NT2/D1 (cell line): Measurements from ENCODE around the gene TMEM238L.

ENCODE experiments used
- SUZ12 ChIP-seq: IDR thresholded peaks from 2 replicates; pipeline ENCODE4 v1.6.1; 2011; ENCODE audit not compliant: insufficient read length, insufficient read depth; ENCODE audit errors: extremely low read depth
- YY1 ChIP-seq: IDR thresholded peaks from 2 replicates; pipeline ENCODE4 v1.6.1; 2011; ENCODE audit not compliant: insufficient read length, insufficient read depth

DNA sequence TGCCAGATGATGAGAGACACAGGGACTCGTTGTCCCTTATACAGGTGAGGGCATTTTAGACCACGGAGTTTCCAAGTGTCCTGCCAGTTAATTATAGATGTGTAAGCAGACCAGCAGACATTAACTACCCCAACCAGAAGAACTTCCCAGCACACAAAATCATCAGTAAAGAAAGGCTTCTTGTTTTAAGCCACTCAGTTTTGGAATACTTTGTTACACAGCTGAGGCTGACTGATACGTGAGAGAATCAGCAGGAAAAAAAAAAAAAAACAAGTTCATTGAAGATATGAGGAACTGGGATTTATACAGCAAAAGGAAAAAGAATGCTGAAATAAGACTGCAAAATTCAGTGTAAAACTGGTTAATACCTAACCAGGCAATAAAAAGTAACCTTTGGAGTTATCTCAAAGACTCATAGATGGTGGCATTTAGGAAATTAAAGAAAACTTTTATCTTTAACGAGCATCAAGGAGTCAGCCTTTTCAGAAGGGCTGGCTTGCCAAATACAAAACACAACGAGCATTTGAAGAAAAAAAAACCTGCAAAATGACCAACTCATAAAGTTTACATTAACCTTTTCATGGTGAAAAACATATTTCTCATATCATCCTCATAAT is 28.1 kb downstream of the TMEM238L start:
- TF ChIP-seq SUZ12 (no peak), YY1 (no peak)
